GM12873 (cell line): ENCODE results near the gene NQO2.

Source experiments
- CTCF ChIP-seq: IDR thresholded peaks from 2 replicates; pipeline ENCODE4 v1.5.1; 2012; ENCODE audit warnings: low read depth, mild to moderate bottlenecking, moderate library complexity, low read length, control low read depth; ENCODE audit not compliant: insufficient read depth; ENCODE audit errors: missing control alignments

Gene NQO2

GRCh38 chr6:2957696-2958330 lies 41.9 kb upstream of the NQO2 start:
- TF ChIP-seq CTCF: no peak

- no peak for TF ChIP-seq CTCF
Observed at GRCh38 chr6:2958331-2958711, 41.4 kb upstream of the NQO2 start.

- TF ChIP-seq CTCF: no peak
Observed at GRCh38 chr6:2958776-2959175, 40.9 kb upstream of the NQO2 start.

- no peak for TF ChIP-seq CTCF
Observed at GRCh38 chr6:2959909-2960719, 39.6 kb upstream of the NQO2 start.

GRCh38 chr6:2960935-2961334 lies 38.8 kb upstream of the NQO2 start:
- no peak for TF ChIP-seq CTCF

- no peak for TF ChIP-seq CTCF
Observed at GRCh38 chr6:2961506-2961905, 38.2 kb upstream of the NQO2 start.

- TF ChIP-seq CTCF: no peak
Observed at GRCh38 chr6:2962004-2962403, 37.7 kb upstream of the NQO2 start.
